Measurements from ENCODE around the gene PNMT.

DNA sequence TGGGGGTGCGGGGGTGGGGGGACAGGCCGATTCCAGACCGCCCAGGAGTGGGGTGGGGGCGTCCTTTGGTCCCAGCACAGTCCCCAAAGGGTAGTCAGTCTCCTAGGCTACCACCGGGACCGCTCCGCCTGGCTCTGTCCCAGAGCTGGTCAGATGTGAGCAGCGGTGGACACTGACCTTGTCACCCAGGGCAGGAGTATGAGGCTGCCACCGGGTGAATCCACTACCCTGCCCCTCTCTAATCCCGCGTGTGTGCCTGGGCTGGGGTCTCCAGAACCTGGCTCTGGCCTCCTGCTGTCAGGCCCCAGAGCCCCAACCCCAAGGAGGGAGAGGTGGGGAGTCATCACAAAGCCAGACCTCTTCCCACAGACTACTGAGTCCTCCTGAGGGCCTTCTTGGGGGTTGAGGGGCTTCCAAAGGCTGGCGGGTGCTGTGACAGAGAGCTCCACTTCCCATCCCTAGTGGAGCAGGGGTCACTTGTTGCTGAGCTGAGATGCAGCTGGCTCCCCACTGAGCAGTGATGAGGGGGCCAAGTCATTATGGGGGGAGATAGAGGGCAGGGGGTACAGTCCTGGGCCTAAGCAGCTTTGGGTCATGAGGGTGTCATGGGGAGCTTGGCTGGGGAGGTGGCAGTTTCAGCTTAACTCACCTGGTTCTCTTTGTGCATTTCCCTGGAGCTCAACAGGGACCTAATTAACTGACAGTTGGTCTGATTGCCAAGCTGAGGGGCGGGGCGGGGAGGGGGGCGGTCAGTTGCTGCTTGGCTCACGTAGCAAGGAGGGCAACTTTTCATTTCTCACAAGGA, 40.3 kb upstream of the PNMT start:
- TF ChIP-seq FOXM1 (IDR thresholded peaks at IDR 0.05; ENCODE audit: borderline replicate concordance) (no peak), BHLHE40 (IDR thresholded peaks at IDR 0.05; ENCODE audit: borderline replicate concordance) (no peak), SUZ12 (IDR thresholded peaks at IDR 0.05) (no peak), TARDBP (IDR thresholded peaks at IDR 0.05) (no peak), SP1 (IDR thresholded peaks at IDR 0.05) (no peak), NFRKB (IDR thresholded peaks at IDR 0.05) (no peak), CTBP1 (IDR thresholded peaks at IDR 0.05; ENCODE audit: borderline replicate concordance) (no peak), ELF4 (IDR thresholded peaks at IDR 0.05) (no peak)
